ENCODE results near the gene OR5M11.
"Not testable (repeated sequence)": the region's sequence is repeated elsewhere in the genome, so short reads cannot be mapped to it uniquely, and the experiment has no call there.

OR5M11 gene

DNA sequence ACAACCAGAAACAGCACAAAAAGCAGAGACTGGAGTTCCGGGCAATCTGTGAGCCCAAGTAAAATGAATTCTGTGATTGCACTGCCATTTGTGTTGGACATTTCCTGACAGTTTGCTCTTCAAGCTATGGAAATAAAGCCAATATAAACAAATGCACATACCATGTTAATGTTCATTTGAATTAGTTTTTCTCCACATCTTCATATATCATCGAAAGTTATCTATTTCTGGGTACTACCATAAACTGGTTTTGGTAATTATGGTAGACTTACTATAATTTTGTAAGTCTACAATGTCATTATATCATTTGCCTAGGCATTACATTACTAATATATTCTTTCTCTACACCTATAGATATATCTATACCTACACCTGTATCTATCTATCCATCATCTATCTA, at the start of gene OR5M11:
Gene OR5M11 (minus strand): TSS at position 101 of the 400 bp plus-strand sequence. CDS start 0 bp downstream, at position 101.
- DNase-seq, result no peak

DNA sequence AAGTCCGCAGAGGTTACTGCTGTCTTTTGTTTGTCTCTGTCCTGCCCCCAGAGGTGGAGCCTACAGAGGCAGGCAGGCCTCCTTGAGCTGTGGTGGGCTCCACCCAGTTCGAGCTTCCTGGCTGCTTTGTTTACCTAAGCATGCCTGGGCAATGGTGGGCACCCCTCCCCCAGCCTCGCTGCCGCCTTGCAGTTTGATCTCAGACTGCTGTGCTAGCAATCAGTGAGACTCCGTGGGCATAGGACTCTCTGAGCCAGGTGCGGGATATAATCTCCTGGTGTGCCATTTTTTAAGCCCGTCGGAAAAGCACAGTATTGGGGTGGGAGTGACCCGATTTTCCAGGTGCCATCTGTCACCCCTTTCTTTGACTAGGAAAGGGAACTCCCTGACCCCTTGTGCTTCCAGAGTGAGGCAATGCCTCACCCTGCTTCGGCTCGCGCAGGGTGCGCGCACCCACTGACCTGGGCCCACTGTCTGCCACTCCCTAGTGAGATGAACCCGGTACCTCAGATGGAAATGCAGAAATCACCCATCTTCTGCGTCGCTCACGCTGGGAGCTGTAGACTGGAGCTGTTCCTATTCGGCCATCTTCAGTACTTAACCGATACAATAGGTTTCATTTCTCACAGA, 49.1 kb upstream of the OR5M11 start:
- not testable (repeated sequence) for DNase-seq

GRCh38 chr11:56577621-56578020, 34.6 kb upstream of the OR5M11 start, which contains the start of gene OR5M10:
TSS of gene OR5M10 (minus strand) at chr11:56577721. CDS start at chr11:56577721, 0 bp downstream.
- DNase-seq, result no peak

GRCh38 chr11:56558574-56558973, 15.5 kb upstream of the OR5M11 start:
- no peak for DNase-seq

DNA sequence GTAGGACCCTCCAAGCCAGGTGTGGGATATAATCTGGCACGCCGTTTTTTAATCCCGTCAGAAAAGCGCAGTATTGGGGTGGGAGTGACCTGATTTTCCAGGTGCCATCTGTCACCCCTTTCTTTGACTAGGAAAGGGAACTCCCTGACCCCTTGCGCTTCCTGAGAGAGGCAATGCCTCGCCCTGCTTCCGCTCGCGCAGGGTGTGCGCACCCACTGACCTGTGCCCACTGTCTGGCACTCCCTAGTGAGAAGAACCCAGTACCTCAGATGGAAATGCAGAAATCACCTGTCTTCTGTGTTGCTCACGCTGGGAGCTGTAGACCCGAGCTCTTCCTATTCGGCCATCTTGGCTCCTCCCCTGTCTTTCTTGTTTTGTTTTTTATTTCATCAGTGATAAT, 11.6 kb upstream of the OR5M11 start:
- DNase-seq, result not testable (repeated sequence)

- no peak for DNase-seq
These were observed 2.5 kb upstream of the OR5M11 start for GRCh38 chr11:56545531-56545930.

DNA sequence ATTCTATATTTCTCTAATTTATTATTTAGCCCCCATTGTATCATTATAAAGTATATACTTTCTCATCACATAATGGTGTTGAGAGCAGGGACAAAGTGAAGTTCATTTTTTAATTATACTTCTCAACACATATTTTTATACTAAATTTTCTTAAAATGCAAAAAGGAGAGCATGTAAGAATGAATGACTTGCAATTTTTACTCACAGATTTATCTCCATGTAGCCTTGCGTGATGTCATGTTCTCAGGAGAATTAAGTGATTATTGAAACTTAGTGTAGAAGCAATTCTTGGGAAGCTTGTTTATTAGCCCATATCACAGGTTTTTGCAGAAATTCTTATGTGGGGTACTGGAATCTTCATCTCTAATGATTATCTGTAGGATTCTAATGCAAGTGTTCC, 682 bp upstream of the OR5M11 start:
- no peak for DNase-seq

DNA sequence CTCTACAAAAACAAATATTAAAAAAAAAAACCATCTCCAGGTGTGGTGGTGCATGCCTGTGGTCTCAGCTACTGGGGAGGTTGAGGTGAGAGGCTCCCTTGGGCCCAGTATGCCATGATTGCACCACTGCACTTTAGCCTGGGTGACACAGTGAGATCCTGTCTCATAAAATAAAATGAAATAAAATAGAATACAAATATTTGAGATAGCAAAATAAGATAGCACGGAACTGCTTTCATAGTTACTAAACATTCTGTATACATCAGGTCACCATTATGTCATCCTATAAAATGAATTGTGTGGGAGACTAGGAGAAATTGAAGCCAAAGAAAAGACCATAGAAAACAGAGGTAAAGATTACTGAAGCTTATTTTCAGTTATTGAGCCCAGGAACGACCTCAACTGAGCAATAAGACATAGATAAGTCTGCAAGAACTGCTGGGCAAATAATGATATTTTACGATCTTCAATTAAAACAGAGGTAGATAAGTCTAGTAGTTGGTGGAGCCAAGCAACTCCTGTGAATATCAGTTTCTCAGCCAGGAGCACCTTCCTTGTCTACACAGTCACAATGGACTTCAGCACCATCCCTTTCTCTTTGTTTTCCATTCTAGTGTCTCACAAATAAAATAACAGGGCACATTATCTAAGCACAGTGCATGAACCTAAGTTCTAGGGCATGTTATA, 9.9 kb downstream of the OR5M11 start:
- DNase-seq, result no peak

GRCh38 chr11:56531856-56532255, 11.2 kb downstream of the OR5M11 start:
- no peak for DNase-seq

DNA sequence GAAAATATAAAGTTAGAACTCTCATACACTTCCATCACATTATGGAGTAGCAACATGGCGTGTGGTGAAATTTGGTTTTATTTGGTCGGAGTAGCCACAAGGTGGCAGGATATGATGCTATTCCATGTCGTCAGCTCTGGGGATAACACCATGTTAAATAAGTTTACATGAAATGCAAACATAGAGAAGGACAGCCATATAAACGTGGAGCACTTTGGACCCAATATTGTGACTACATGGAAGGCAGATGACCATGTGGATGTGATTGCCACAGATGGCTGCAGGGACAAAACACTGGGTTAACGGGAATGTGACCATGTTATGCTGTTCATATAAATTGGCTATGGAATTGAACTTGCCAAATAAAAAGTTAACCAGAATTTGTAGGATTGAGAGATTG, 21.0 kb downstream of the OR5M11 start:
- no peak for DNase-seq

DNA sequence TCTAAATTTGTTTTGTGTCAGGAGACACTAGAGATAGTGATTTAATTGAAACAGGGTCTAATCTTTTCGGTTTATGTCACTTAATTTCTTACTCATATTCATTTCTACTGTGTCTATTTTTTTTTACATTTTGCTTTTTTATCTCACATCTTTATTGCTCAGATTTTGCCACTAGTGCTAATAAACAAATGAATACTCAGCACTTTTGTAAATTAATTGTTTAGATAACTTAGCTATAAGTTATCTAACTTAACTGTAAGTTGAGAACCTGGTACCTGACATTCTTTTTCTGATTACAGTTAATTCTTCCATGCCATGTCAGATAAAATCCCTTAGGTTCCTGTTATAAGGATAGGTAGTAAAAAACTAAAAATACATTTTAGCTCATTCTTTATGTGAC, 29.8 kb downstream of the OR5M11 start:
- no peak for DNase-seq

DNA sequence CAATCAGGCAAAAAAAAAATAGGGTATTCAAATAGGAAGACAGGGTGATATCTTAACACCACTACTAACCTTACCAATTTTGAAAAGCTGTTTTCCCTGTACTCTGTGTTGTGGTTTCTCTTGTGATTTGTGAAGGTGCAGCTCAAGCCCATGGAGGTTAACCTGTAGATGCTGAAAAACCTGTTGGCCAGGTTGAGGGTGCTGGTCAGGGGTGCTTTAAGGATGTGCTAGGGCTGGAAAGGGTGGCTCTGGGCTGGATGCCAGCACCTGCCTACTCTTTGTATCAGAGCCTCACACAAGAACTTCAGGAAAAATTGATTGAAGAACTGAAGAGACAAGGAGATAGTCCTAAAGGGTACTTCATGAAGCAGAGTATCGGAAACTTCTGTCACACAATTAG, 33.6 kb downstream of the OR5M11 start:
- DNase-seq, result no peak

GRCh38 chr11:56497010-56497409, 46.0 kb downstream of the OR5M11 start:
- no peak for DNase-seq

DNA sequence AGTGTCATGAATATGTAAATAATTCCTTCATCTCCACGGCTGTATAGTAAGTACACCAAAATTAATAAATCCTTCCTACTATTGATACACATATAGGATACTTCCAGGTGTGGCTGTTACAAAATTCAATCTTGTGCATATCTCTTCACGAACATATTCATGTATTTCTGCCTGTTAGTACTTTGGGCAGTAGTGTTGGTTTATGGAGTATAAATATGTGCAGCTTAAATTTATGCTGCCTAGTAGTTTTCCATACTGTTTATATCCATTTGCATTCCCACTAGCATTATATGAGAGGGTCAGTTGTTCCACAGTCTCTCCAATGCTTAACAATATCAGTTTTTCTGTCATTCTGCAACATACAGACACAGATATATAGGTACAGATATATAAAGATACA, 47.9 kb downstream of the OR5M11 start:
- no peak for DNase-seq

Measured in CD4-positive, alpha-beta T cell treated with Interleukin-4 for 4 hours (primary cell).